SK-N-SH treated with all-trans-retinoic acid at 6 μM for 48 hours (cell line): ENCODE data around the gene UNKL.

Source experiments
- ATAC-seq: fragments of 200-7000 bp; cut with Tn5 transposase; 3 replicates; pipeline ENCODE4 v1.9.1; 2020; ENCODE audit warnings: mild to moderate bottlenecking, moderate library complexity
- ARNTL ChIP-seq: fragments of 450-650 bp; formaldehyde crosslinking; IDR thresholded peaks from 2 replicates; pipeline ENCODE4 v1.5.0; 2020; ENCODE audit warnings: low read depth, mild to moderate bottlenecking, moderate library complexity, borderline replicate concordance
- BACH2 ChIP-seq: fragments of 250-450 bp; sonication (Bioruptor Pico); IDR thresholded peaks from 2 replicates; pipeline ENCODE4 v1.9.0; 2021; ENCODE audit warnings: mild to moderate bottlenecking, borderline replicate concordance
- CSDC2 ChIP-seq: fragments of 250-450 bp; sonication (Bioruptor Pico); IDR thresholded peaks from 2 replicates; pipeline ENCODE4 v1.5.0; 2020; ENCODE audit warnings: mild to moderate bottlenecking, moderate library complexity
- ESRRG ChIP-seq: fragments of 250-450 bp; sonication (Bioruptor Pico); IDR thresholded peaks from 2 replicates; pipeline ENCODE4 v1.6.1; 2021; ENCODE audit warnings: mild to moderate bottlenecking
- GLIS3 ChIP-seq: fragments of 250-450 bp; sonication (Bioruptor Pico); IDR thresholded peaks from 2 replicates; pipeline ENCODE4 v1.5.0; 2020; ENCODE audit warnings: mild to moderate bottlenecking, moderate library complexity
- ISL1 ChIP-seq: fragments of 250-450 bp; sonication (Bioruptor Pico); IDR thresholded peaks from 2 replicates; pipeline ENCODE4 v2.1.2; 2022; ENCODE audit warnings: mild to moderate bottlenecking, moderate library complexity
- OSR1 ChIP-seq: fragments of 250-450 bp; sonication (Bioruptor Pico); IDR thresholded peaks from 2 replicates; pipeline ENCODE4 v1.8.0; 2022; ENCODE audit warnings: moderate library complexity, mild to moderate bottlenecking, inconsistent platforms
- PPARA ChIP-seq: fragments of 250-450 bp; sonication (Bioruptor Pico); IDR thresholded peaks from 2 replicates; pipeline ENCODE4 v1.5.0; 2020; ENCODE audit warnings: mild to moderate bottlenecking, borderline replicate concordance
- RARB ChIP-seq: fragments of 250-450 bp; sonication (Bioruptor Pico); IDR thresholded peaks from 2 replicates; pipeline ENCODE4 v1.8.0; 2021; ENCODE audit warnings: mild to moderate bottlenecking, moderate library complexity
- SNAI2 ChIP-seq: fragments of 250-450 bp; sonication (Bioruptor Pico); IDR thresholded peaks from 2 replicates; pipeline ENCODE4 v1.5.0; 2020; ENCODE audit warnings: mild to moderate bottlenecking, moderate library complexity
- TCF4 ChIP-seq: fragments of 250-450 bp; sonication (Bioruptor Pico); IDR thresholded peaks from 2 replicates; pipeline ENCODE4 v1.8.0; 2021; ENCODE audit warnings: mild to moderate bottlenecking, moderate library complexity, borderline replicate concordance
- ZC3H10 ChIP-seq: fragments of 250-450 bp; sonication (Bioruptor Pico); IDR thresholded peaks from 2 replicates; pipeline ENCODE4 v1.5.1; 2021; ENCODE audit warnings: mild to moderate bottlenecking, moderate library complexity
- ZFP3 ChIP-seq: fragments of 250-450 bp; sonication (Bioruptor Pico); IDR thresholded peaks from 2 replicates; pipeline ENCODE4 v1.5.0; 2020; ENCODE audit warnings: mild to moderate bottlenecking, moderate library complexity
- ZFP30 ChIP-seq: fragments of 450-650 bp; formaldehyde crosslinking; IDR thresholded peaks from 2 replicates; pipeline ENCODE4 v1.5.0; 2022; ENCODE audit warnings: mild to moderate bottlenecking, moderate library complexity
- ZNF565 ChIP-seq: fragments of 450-650 bp; formaldehyde crosslinking; conservative IDR thresholded peaks from 2 replicates; pipeline ENCODE4 v1.5.0; 2020; ENCODE audit warnings: low read depth, mild to moderate bottlenecking, moderate library complexity
- ZNF70 ChIP-seq: fragments of 450-650 bp; formaldehyde crosslinking; IDR thresholded peaks from 2 replicates; pipeline ENCODE4 v1.5.0; 2020; ENCODE audit warnings: mild to moderate bottlenecking, moderate library complexity
- ZNF8 ChIP-seq: fragments of 450-650 bp; formaldehyde crosslinking; IDR thresholded peaks from 2 replicates; pipeline ENCODE4 v1.5.0; 2020; ENCODE audit warnings: mild to moderate bottlenecking, moderate library complexity
- TF ChIP-seq, protein P1 (sequence below): fragments of 250-450 bp; sonication (Bioruptor Pico); IDR thresholded peaks from 2 replicates; pipeline ENCODE4 v1.5.1; 2020; ENCODE audit warnings: low read depth, mild to moderate bottlenecking, moderate library complexity
- TF ChIP-seq, protein P2 (sequence below): fragments of 250-450 bp; sonication (Bioruptor Pico); IDR thresholded peaks from 2 replicates; pipeline ENCODE4 v1.8.0; 2020; ENCODE audit warnings: mild to moderate bottlenecking, moderate library complexity, borderline replicate concordance
- TF ChIP-seq, protein P3 (sequence below): fragments of 250-450 bp; sonication (Bioruptor Pico); IDR thresholded peaks from 2 replicates; pipeline ENCODE4 v1.8.0; 2021; ENCODE audit warnings: low read depth, mild to moderate bottlenecking, moderate library complexity, borderline replicate concordance
- TF ChIP-seq, protein P4 (sequence below): fragments of 250-450 bp; sonication (Bioruptor Pico); IDR thresholded peaks from 2 replicates; pipeline ENCODE4 v1.5.0; 2020; ENCODE audit warnings: mild to moderate bottlenecking, moderate library complexity

Gene UNKL

DNA sequence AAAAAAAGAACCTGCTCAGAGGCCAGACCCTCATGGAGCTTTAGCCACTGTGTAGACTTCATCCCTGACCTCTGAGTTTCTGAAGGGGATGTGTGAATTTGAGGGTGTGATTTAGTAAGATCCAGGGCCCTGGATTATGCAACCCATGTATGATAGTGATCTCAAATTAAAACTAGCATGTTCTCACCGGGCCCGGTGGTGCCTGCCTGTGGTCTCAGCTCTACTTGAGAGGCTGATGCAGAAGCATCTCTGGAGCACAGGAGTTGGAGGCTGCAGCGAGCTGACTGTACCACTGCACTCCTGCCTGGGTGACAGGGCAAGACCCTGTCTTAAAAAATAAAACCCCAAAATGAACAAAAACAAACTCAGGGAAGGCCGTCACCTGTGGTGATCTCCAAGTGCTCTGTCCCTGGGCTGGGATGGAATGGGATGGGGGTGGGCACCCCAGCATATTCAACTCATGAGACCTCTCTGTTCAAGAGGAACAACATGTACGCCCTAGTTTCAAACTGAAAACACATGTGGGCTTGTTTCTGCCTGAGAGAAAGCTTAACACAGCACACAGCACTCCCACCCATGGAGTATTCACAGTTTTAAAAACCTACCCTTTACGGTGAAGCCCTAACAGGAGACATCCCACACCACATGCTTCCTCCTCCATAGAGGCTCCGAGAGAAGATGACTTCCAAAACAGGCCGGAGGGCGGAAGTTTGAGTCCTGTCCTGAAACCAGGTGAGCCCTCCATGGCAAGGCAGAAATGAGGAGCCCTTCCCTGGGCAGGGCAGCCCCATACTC lies 32.7 kb downstream of the UNKL start:
- ATAC-seq, result no peak
- TF ChIP-seq, protein P1, sequence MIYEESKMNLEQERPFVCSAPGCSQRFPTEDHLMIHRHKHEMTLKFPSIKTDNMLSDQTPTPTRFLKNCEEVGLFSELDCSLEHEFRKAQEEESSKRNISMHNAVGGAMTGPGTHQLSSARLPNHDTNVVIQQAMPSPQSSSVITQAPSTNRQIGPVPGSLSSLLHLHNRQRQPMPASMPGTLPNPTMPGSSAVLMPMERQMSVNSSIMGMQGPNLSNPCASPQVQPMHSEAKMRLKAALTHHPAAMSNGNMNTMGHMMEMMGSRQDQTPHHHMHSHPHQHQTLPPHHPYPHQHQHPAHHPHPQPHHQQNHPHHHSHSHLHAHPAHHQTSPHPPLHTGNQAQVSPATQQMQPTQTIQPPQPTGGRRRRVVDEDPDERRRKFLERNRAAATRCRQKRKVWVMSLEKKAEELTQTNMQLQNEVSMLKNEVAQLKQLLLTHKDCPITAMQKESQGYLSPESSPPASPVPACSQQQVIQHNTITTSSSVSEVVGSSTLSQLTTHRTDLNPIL, result no peak
- TF ChIP-seq, protein P2, sequence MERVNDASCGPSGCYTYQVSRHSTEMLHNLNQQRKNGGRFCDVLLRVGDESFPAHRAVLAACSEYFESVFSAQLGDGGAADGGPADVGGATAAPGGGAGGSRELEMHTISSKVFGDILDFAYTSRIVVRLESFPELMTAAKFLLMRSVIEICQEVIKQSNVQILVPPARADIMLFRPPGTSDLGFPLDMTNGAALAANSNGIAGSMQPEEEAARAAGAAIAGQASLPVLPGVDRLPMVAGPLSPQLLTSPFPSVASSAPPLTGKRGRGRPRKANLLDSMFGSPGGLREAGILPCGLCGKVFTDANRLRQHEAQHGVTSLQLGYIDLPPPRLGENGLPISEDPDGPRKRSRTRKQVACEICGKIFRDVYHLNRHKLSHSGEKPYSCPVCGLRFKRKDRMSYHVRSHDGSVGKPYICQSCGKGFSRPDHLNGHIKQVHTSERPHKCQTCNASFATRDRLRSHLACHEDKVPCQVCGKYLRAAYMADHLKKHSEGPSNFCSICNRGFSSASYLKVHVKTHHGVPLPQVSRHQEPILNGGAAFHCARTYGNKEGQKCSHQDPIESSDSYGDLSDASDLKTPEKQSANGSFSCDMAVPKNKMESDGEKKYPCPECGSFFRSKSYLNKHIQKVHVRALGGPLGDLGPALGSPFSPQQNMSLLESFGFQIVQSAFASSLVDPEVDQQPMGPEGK, result no peak
- TF ChIP-seq, protein P3, sequence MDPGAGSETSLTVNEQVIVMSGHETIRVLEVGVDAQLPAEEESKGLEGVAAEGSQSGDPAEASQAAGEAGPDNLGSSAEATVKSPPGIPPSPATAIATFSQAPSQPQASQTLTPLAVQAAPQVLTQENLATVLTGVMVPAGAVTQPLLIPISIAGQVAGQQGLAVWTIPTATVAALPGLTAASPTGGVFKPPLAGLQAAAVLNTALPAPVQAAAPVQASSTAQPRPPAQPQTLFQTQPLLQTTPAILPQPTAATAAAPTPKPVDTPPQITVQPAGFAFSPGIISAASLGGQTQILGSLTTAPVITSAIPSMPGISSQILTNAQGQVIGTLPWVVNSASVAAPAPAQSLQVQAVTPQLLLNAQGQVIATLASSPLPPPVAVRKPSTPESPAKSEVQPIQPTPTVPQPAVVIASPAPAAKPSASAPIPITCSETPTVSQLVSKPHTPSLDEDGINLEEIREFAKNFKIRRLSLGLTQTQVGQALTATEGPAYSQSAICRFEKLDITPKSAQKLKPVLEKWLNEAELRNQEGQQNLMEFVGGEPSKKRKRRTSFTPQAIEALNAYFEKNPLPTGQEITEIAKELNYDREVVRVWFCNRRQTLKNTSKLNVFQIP (CRISPR knock-in tag), result no peak
- no peak for TF ChIP-seq ZNF565 (CRISPR knock-in tag)
- TF ChIP-seq ZC3H10, result no peak
- no peak for TF ChIP-seq RARB
- no peak for TF ChIP-seq PPARA
- TF ChIP-seq TCF4, result no peak
- TF ChIP-seq GLIS3 (CRISPR knock-in tag), result no peak
- no peak for TF ChIP-seq ZFP3 (CRISPR knock-in tag)
- no peak for TF ChIP-seq OSR1
- no peak for TF ChIP-seq ZNF70 (CRISPR knock-in tag)
- no peak for TF ChIP-seq BACH2 (CRISPR knock-in tag)
- no peak for TF ChIP-seq ARNTL (CRISPR knock-in tag)
- TF ChIP-seq, protein P4, sequence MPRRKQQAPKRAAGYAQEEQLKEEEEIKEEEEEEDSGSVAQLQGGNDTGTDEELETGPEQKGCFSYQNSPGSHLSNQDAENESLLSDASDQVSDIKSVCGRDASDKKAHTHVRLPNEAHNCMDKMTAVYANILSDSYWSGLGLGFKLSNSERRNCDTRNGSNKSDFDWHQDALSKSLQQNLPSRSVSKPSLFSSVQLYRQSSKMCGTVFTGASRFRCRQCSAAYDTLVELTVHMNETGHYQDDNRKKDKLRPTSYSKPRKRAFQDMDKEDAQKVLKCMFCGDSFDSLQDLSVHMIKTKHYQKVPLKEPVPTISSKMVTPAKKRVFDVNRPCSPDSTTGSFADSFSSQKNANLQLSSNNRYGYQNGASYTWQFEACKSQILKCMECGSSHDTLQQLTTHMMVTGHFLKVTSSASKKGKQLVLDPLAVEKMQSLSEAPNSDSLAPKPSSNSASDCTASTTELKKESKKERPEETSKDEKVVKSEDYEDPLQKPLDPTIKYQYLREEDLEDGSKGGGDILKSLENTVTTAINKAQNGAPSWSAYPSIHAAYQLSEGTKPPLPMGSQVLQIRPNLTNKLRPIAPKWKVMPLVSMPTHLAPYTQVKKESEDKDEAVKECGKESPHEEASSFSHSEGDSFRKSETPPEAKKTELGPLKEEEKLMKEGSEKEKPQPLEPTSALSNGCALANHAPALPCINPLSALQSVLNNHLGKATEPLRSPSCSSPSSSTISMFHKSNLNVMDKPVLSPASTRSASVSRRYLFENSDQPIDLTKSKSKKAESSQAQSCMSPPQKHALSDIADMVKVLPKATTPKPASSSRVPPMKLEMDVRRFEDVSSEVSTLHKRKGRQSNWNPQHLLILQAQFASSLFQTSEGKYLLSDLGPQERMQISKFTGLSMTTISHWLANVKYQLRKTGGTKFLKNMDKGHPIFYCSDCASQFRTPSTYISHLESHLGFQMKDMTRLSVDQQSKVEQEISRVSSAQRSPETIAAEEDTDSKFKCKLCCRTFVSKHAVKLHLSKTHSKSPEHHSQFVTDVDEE, result no peak
- no peak for TF ChIP-seq ESRRG (CRISPR knock-in tag)
- no peak for TF ChIP-seq ISL1 (CRISPR knock-in tag)
- no peak for TF ChIP-seq SNAI2 (CRISPR knock-in tag)

DNA sequence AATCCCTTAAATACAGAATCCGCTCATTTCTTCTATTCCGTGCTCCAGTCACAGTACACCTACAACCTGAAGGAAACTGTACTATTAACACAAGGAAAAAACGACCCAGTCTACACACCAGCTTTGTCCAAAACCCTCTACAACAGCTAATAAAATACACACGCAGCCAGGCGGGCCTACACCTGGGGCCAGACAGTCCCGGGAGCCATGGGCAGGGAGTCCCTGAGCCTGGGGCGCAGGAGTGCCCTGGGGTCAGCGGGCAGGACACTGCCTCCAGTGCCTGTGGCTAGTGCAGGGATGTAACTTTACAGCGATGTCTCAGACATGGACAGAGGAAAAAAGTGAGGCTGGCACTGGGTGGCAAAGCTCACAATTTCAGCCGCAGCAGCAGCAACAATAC lies 34.3 kb downstream of the UNKL start:
- no peak for ATAC-seq
- TF ChIP-seq, protein P1, result no peak
- no peak for TF ChIP-seq ZFP3 (CRISPR knock-in tag)
- no peak for TF ChIP-seq SNAI2 (CRISPR knock-in tag)
- no peak for TF ChIP-seq TCF4
- no peak for TF ChIP-seq ARNTL (CRISPR knock-in tag)
- no peak for TF ChIP-seq CSDC2 (CRISPR knock-in tag)
- no peak for TF ChIP-seq OSR1
- TF ChIP-seq ZNF8 (CRISPR knock-in tag), result no peak
- no peak for TF ChIP-seq PPARA
- TF ChIP-seq ZNF565 (CRISPR knock-in tag), result no peak
- TF ChIP-seq ZFP30 (CRISPR knock-in tag), result no peak
- TF ChIP-seq, protein P3 (CRISPR knock-in tag), result no peak
- TF ChIP-seq, protein P2, result no peak
- TF ChIP-seq, protein P4, result no peak
- TF ChIP-seq ZNF70 (CRISPR knock-in tag), result no peak
- TF ChIP-seq RARB, result no peak
- TF ChIP-seq ZC3H10, result no peak
